Hematopoietic multipotent progenitor cell treated with erythropoietin and hydrocortisone succinate and interleukin-3 and kit ligand, for 6 days (in vitro differentiated cells): ENCODE results near the gene CYP26B1.

ENCODE experiments used
- DNase-seq: peaks from one replicate; pipeline ENCODE4 v3.0.0-alpha.2; 2015

CYP26B1 gene

GRCh38 chr2:72128059-72128842 is 19.4 kb downstream of the CYP26B1 start:
- no peak for DNase-seq

GRCh38 chr2:72127401-72128058 is 20.1 kb downstream of the CYP26B1 start:
- DNase-seq, result no peak

GRCh38 chr2:72126186-72127100 is 21.2 kb downstream of the CYP26B1 start:
- no peak for DNase-seq

GRCh38 chr2:72124376-72124775 is 23.3 kb downstream of the CYP26B1 start:
- no peak for DNase-seq

- no peak for DNase-seq
Measured at GRCh38 chr2:72121153-72121552, 26.5 kb downstream of the CYP26B1 start.

- DNase-seq, result no peak
Measured at GRCh38 chr2:72118951-72119350, 28.7 kb downstream of the CYP26B1 start.

GRCh38 chr2:72118386-72118785 is 29.3 kb downstream of the CYP26B1 start:
- no peak for DNase-seq

GRCh38 chr2:72117718-72118117 is 29.9 kb downstream of the CYP26B1 start:
- no peak for DNase-seq

- DNase-seq, result no peak
Measured at GRCh38 chr2:72117029-72117428, 30.6 kb downstream of the CYP26B1 start.

GRCh38 chr2:72116081-72116533 is 31.6 kb downstream of the CYP26B1 start:
- peak; percentile 8 for DNase-seq

- DNase-seq, result no peak
Measured at GRCh38 chr2:72115110-72116080, 32.3 kb downstream of the CYP26B1 start.

GRCh38 chr2:72114693-72115051 is 33.0 kb downstream of the CYP26B1 start:
- no peak for DNase-seq

GRCh38 chr2:72113847-72114692 is 33.6 kb downstream of the CYP26B1 start:
- DNase-seq, result no peak

- DNase-seq, result no peak
Measured at GRCh38 chr2:72112981-72113846, 34.4 kb downstream of the CYP26B1 start.

GRCh38 chr2:72112401-72112800 is 35.3 kb downstream of the CYP26B1 start:
- DNase-seq, result no peak

GRCh38 chr2:72111061-72111460 is 36.6 kb downstream of the CYP26B1 start:
- DNase-seq, result no peak

- DNase-seq, result no peak
Measured at GRCh38 chr2:72109904-72110303, 37.8 kb downstream of the CYP26B1 start.

- no peak for DNase-seq
Measured at GRCh38 chr2:72109291-72109690, 38.4 kb downstream of the CYP26B1 start.

- no peak for DNase-seq
Measured at GRCh38 chr2:72108121-72108520, 39.5 kb downstream of the CYP26B1 start.

GRCh38 chr2:72106978-72107377 is 40.7 kb downstream of the CYP26B1 start:
- no peak for DNase-seq
